Liver (tissue), 9 donors: Measurements from ENCODE around the gene SPATA13. TPM values are rescaled to one million over a fixed set of nuclear protein-coding genes. Genes with fewer than 3 reads are reported as not detected.
A peak's percentile ranks its signal among the peaks of the same experiment; 100 is the strongest.

Experiments used
- DNase-seq: peaks from one replicate; pipeline ENCODE4 v3.0.0-alpha.2; 2017; ENCODE audit warnings: low spot score
- H3K27ac ChIP-seq, 2 donors: one replicate each; pipeline ENCODE4 v1.7.0; 2013; ENCODE audit warnings: inconsistent platforms in 2 of 2, low read length in 2 of 2, control low read depth in 1 of 2, low read depth in 1 of 2, mild to moderate bottlenecking in 1 of 2
- H3K27me3 ChIP-seq, 4 donors: one replicate each; pipeline versions ENCODE4 v1.6.1 to v1.7.0; 2013; ENCODE audit warnings: low read length in 3 of 4, inconsistent platforms in 1 of 4, mild to moderate bottlenecking in 1 of 4, moderate library complexity in 1 of 4; ENCODE audit not compliant: control insufficient read depth in 4 of 4, insufficient read depth in 4 of 4
- H3K36me3 ChIP-seq, 4 donors: one replicate each; pipeline versions ENCODE4 v1.6.1 to v1.7.0; 2013; ENCODE audit warnings: low read length in 3 of 4, mild to moderate bottlenecking in 3 of 4, low read depth in 1 of 4, moderate library complexity in 1 of 4; ENCODE audit not compliant: control insufficient read depth in 4 of 4, insufficient read depth in 3 of 4
- H3K4me1 ChIP-seq, 4 donors: one replicate each; pipeline versions ENCODE4 v1.6.1 to v1.7.0; 2013; ENCODE audit warnings: low read length in 3 of 4, mild to moderate bottlenecking in 3 of 4, moderate library complexity in 1 of 4; ENCODE audit not compliant: control insufficient read depth in 4 of 4, insufficient read depth in 4 of 4
- H3K4me3 ChIP-seq, 3 donors: one replicate each; pipeline versions ENCODE4 v1.6.1 to v1.7.0; 2013; ENCODE audit warnings: low read length in 3 of 3, control low read depth in 1 of 3, low read depth in 1 of 3, mild to moderate bottlenecking in 1 of 3
- H3K9ac ChIP-seq, 2 donors: one replicate each; pipeline ENCODE4 v1.7.0; 2013; ENCODE audit warnings: low read length in 2 of 2, mild to moderate bottlenecking in 2 of 2, moderate library complexity in 2 of 2, control low read depth in 1 of 2, low read depth in 1 of 2
- H3K9me3 ChIP-seq, 4 donors: one replicate each; pipeline versions ENCODE4 v1.6.1 to v1.7.0; 2013; ENCODE audit warnings: low read length in 3 of 4; ENCODE audit not compliant: control insufficient read depth in 4 of 4
- ATF3 ChIP-seq: IDR thresholded peaks from 2 replicates; pipeline ENCODE4 v1.6.1; 2016; ENCODE audit warnings: antibody characterized with exemption
- EGR1 ChIP-seq, 2 donors: IDR thresholded peaks; 2 replicates each; pipeline ENCODE4 v1.6.1; 2016 to 2018; ENCODE audit warnings: antibody characterized with exemption in 2 of 2, low read depth in 2 of 2
- FOXA1 ChIP-seq: IDR thresholded peaks from 2 replicates; pipeline ENCODE4 v1.6.1; 2016; ENCODE audit warnings: antibody characterized with exemption
- FOXA2 ChIP-seq: IDR thresholded peaks from 2 replicates; pipeline ENCODE4 v1.6.1; 2016; ENCODE audit warnings: antibody characterized with exemption
- GABPA ChIP-seq, 2 donors: IDR thresholded peaks in 1 of 2; conservative IDR thresholded peaks in 1 of 2; 2 replicates each; pipeline ENCODE4 v1.6.1; 2016; ENCODE audit warnings: antibody characterized with exemption in 2 of 2, mild to moderate bottlenecking in 1 of 2, moderate library complexity in 1 of 2
- HNF4A ChIP-seq, 2 donors: conservative IDR thresholded peaks; 2 replicates each; pipeline ENCODE4 v1.6.1; 2016; ENCODE audit warnings: antibody characterized with exemption in 2 of 2, mild to moderate bottlenecking in 2 of 2
- HNF4G ChIP-seq: IDR thresholded peaks from 2 replicates; pipeline ENCODE4 v1.6.1; 2016; ENCODE audit warnings: antibody characterized with exemption
- JUND ChIP-seq, 2 donors: IDR thresholded peaks; 2 replicates each; pipeline ENCODE4 v1.6.1; 2016; ENCODE audit warnings: antibody characterized with exemption in 2 of 2
- MAX ChIP-seq: IDR thresholded peaks from 2 replicates; pipeline ENCODE4 v1.6.1; 2016; ENCODE audit warnings: antibody characterized with exemption
- NR2F2 ChIP-seq: IDR thresholded peaks from 2 replicates; pipeline ENCODE4 v1.6.1; 2016; ENCODE audit warnings: antibody characterized with exemption
- RAD21 ChIP-seq, 2 donors: IDR thresholded peaks; 2 replicates each; pipeline ENCODE4 v1.6.1; 2016; ENCODE audit warnings: antibody characterized with exemption in 2 of 2, mild to moderate bottlenecking in 2 of 2
- RXRA ChIP-seq, 2 donors: IDR thresholded peaks; 2 replicates each; pipeline ENCODE4 v1.6.1; 2017 to 2018; ENCODE audit warnings: antibody characterized with exemption in 2 of 2, mild to moderate bottlenecking in 1 of 2
- SP1 ChIP-seq: IDR thresholded peaks from 2 replicates; pipeline ENCODE4 v1.6.1; 2018; ENCODE audit warnings: antibody characterized with exemption, mild to moderate bottlenecking
- TAF1 ChIP-seq: conservative IDR thresholded peaks from 2 replicates; pipeline ENCODE4 v1.6.1; 2016; ENCODE audit warnings: antibody characterized with exemption, mild to moderate bottlenecking
- YY1 ChIP-seq: IDR thresholded peaks from 2 replicates; pipeline ENCODE4 v1.6.1; 2016; ENCODE audit warnings: antibody characterized with exemption, mild to moderate bottlenecking
- WGBS: extraction: QIAGEN DNeasy Blood & Tissue Kit; methylation state at CpG from one replicate; pipeline ENCODE4 v1.1.7; 2013; 5-methylcytosine and 5-hydroxymethylcytosine counted together
- polyA plus RNA-seq, 2 donors: library from polyadenylated mRNA; stranded (reverse) in 1 of 2; unstranded in 1 of 2; fragments of 200-250 nt in 1 of 2; fragments of >200 nt in 1 of 2; fragmentation: Nextera tagmentation in 1 of 2; extraction: Ambion mirVana in 1 of 2; gene quantifications; one replicate each; pipeline versions ENCODE4 v1.2.1 to v1.2.3, GENCODE V29; 2013 to 2015
- total RNA-seq, 2 donors: library from RNA; depleted of rRNA; stranded (reverse); fragments of >200 nt; gene quantifications; one replicate each; pipeline ENCODE4 v1.2.3, GENCODE V29; 2014
- TF ChIP-seq, protein P1 (sequence below): IDR thresholded peaks from 2 replicates; pipeline ENCODE4 v1.6.1; 2016; ENCODE audit warnings: antibody characterized with exemption, mild to moderate bottlenecking
- TF ChIP-seq, protein P2 (sequence below): fragments of 150-350 bp; IDR thresholded peaks from 2 replicates; pipeline ENCODE4 v1.5.1; 2017; ENCODE audit warnings: improper control_type of control experiment, low read depth, low read length; ENCODE audit not compliant: missing input control
- TF ChIP-seq, protein P3 (sequence below): IDR thresholded peaks from 2 replicates; pipeline ENCODE4 v1.6.1; 2016; ENCODE audit warnings: antibody characterized with exemption
- donor health status: healthy.
- donor health status: healthy.
- donor health status: healthy.
- donor health status: healthy.
- donor health status: healthy.

The SPATA13 gene
- total and polyA plus RNA-seq, 4 donors = 10.0 to 57.6 (median 20.4) TPM

DNA sequence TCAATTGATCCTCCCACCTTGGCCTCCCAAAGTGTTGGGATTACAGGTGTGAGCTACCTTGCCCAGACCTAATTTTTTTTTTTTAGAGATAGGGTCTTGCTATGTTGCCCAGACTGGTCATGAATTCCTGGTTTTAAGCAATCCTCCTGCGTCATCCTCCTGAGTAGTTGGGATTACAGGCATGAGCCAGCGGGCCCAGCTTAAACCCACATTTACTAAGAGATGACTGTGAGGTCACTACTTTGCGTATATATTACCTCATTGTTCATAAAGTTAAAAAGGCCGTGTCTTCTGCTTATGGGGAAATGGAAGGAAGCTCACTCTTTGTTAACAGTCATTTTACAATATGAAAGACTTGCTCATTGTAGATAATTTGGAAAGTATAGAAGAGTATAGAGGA lies 109.3 kb downstream of the SPATA13 start:
- Histone ChIP-seq H3K4me1 (peaks cover 14 to 46% (median 32%) of the 10 kb centered on the region in 4 donors), H3K27ac (no peak overlapping the region), H3K4me3 (no peak overlapping the region), H3K36me3 (peaks cover 0 to 2% (median under 1%) of the 10 kb centered on the region in 4 donors), H3K9ac (no peak overlapping the region), H3K9me3 (no peaks in the 10 kb centered on the region), H3K27me3 (no peaks in the 10 kb centered on the region)
- WGBS = 88% methylated on average over 4 of the region's 4 CpGs
- DNase-seq = no peak
- TF ChIP-seq RXRA (IDR thresholded peaks at IDR 0.05) (no peak), YY1 (no peak), JUND (IDR thresholded peaks at IDR 0.05) (no peak)
- TF ChIP-seq, protein P1, sequence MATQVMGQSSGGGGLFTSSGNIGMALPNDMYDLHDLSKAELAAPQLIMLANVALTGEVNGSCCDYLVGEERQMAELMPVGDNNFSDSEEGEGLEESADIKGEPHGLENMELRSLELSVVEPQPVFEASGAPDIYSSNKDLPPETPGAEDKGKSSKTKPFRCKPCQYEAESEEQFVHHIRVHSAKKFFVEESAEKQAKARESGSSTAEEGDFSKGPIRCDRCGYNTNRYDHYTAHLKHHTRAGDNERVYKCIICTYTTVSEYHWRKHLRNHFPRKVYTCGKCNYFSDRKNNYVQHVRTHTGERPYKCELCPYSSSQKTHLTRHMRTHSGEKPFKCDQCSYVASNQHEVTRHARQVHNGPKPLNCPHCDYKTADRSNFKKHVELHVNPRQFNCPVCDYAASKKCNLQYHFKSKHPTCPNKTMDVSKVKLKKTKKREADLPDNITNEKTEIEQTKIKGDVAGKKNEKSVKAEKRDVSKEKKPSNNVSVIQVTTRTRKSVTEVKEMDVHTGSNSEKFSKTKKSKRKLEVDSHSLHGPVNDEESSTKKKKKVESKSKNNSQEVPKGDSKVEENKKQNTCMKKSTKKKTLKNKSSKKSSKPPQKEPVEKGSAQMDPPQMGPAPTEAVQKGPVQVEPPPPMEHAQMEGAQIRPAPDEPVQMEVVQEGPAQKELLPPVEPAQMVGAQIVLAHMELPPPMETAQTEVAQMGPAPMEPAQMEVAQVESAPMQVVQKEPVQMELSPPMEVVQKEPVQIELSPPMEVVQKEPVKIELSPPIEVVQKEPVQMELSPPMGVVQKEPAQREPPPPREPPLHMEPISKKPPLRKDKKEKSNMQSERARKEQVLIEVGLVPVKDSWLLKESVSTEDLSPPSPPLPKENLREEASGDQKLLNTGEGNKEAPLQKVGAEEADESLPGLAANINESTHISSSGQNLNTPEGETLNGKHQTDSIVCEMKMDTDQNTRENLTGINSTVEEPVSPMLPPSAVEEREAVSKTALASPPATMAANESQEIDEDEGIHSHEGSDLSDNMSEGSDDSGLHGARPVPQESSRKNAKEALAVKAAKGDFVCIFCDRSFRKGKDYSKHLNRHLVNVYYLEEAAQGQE = no peak

DNA sequence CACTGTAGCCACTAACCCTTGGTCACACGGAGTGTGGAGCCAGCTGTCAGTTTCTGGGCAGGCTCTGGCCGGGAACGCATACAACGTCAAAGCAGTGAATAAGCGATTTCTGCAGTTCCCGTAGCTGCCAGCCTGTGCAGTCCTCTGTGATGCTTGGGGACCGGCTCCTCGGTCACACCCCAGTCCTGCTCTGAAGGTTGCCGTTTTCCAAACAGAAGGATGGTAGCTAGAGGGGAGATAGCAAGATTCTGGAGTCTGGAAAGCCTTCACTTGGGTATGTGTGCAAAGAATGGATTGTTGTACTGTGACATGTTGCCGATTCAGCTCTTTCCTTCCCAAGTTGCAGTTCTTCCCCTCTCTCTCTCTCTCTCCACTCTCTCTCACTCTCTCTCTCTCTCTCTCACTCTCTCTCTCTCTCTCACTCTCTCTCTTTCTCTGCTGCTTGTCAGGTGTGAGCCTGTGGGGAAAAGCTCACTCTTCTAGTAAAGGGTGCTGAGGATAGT lies 110.2 kb downstream of the SPATA13 start:
- peaks cover 0 to 2% (median under 1%) of the 10 kb centered on the region in 4 donors for H3K36me3 ChIP-seq
- 2% methylated on average over 10 of the region's 10 CpGs for WGBS
- peaks cover 14 to 46% (median 32%) of the 10 kb centered on the region in 4 donors for H3K4me1 ChIP-seq

More for the DNA sequence above, 110.2 kb downstream of the SPATA13 start:
- H3K27me3 ChIP-seq = no peaks in the 10 kb centered on the region
- DNase-seq = peak; percentile 41
- peak overlapping the region in 1 of 3 donors; percentile 3 for H3K4me3 ChIP-seq
- H3K9ac ChIP-seq = peak overlapping the region; percentile 11 to 80
- no peaks in the 10 kb centered on the region for H3K9me3 ChIP-seq
- H3K27ac ChIP-seq = peak overlapping the region; percentile 81 to 85
- TF ChIP-seq MAX = no peak
- TF ChIP-seq FOXA2 = no peak
- peak; percentile 23 to 47 for TF ChIP-seq HNF4A (conservative IDR thresholded peaks at IDR 0.05)
- no peak for TF ChIP-seq EGR1 (IDR thresholded peaks at IDR 0.05; ENCODE audit: low read depth in 2 of 2)
- TF ChIP-seq GABPA (IDR thresholded peaks at IDR 0.05 in 1 of 2, conservative IDR thresholded peaks at IDR 0.05 in 1 of 2) = no peak
- peak; percentile 10 to 31 for TF ChIP-seq RAD21 (IDR thresholded peaks at IDR 0.05)
- TF ChIP-seq RXRA (IDR thresholded peaks at IDR 0.05) = peak; percentile 39 to 43
- TF ChIP-seq FOXA1 = no peak
- peak; percentile 50 for TF ChIP-seq YY1
- TF ChIP-seq, protein P2, sequence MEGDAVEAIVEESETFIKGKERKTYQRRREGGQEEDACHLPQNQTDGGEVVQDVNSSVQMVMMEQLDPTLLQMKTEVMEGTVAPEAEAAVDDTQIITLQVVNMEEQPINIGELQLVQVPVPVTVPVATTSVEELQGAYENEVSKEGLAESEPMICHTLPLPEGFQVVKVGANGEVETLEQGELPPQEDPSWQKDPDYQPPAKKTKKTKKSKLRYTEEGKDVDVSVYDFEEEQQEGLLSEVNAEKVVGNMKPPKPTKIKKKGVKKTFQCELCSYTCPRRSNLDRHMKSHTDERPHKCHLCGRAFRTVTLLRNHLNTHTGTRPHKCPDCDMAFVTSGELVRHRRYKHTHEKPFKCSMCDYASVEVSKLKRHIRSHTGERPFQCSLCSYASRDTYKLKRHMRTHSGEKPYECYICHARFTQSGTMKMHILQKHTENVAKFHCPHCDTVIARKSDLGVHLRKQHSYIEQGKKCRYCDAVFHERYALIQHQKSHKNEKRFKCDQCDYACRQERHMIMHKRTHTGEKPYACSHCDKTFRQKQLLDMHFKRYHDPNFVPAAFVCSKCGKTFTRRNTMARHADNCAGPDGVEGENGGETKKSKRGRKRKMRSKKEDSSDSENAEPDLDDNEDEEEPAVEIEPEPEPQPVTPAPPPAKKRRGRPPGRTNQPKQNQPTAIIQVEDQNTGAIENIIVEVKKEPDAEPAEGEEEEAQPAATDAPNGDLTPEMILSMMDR = peak; percentile 26
- TF ChIP-seq NR2F2 = no peak
- no peak for TF ChIP-seq ATF3
- TF ChIP-seq, protein P3, sequence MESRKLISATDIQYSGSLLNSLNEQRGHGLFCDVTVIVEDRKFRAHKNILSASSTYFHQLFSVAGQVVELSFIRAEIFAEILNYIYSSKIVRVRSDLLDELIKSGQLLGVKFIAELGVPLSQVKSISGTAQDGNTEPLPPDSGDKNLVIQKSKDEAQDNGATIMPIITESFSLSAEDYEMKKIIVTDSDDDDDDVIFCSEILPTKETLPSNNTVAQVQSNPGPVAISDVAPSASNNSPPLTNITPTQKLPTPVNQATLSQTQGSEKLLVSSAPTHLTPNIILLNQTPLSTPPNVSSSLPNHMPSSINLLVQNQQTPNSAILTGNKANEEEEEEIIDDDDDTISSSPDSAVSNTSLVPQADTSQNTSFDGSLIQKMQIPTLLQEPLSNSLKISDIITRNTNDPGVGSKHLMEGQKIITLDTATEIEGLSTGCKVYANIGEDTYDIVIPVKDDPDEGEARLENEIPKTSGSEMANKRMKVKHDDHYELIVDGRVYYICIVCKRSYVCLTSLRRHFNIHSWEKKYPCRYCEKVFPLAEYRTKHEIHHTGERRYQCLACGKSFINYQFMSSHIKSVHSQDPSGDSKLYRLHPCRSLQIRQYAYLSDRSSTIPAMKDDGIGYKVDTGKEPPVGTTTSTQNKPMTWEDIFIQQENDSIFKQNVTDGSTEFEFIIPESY = no peak
- TF ChIP-seq, protein P1 = peak; percentile 32
- no peak for TF ChIP-seq SP1
- no peak for TF ChIP-seq HNF4G
- no peak for TF ChIP-seq TAF1
- no peak for TF ChIP-seq JUND (IDR thresholded peaks at IDR 0.05)
